Gastroesophageal sphincter (tissue), 4 donors: Measurements from ENCODE around the gene SPC25. TPM values are rescaled to one million over a fixed set of nuclear protein-coding genes. Genes with fewer than 3 reads are reported as not detected.

Source experiments
- ATAC-seq: fragments of 150-250 bp; one replicate; pipeline ENCODE4 v1.9.1; 2016; ENCODE audit warnings: mild to moderate bottlenecking, moderate library complexity
- H3K27ac ChIP-seq, 4 donors: fragments of 200-600 bp; sonication (generic) in 3 of 4; 1 replicate in 3 of 4; 2 replicates in 1 of 4; pipeline ENCODE4 v1.5.1; 2016 to 2019
- H3K27me3 ChIP-seq: fragments of 200-600 bp; sonication (generic); one replicate; pipeline ENCODE4 v1.5.1; 2019
- H3K36me3 ChIP-seq, 2 donors: fragments of 200-600 bp; sonication (generic); one replicate each; pipeline ENCODE4 v1.5.1; 2019; ENCODE audit warnings: control low read depth in 1 of 2
- H3K4me1 ChIP-seq, 3 donors: fragments of 200-600 bp; sonication (generic); 1 replicate in 2 of 3; 2 replicates in 1 of 3; pipeline ENCODE4 v1.5.1; 2016 to 2019; ENCODE audit warnings: control low read depth in 2 of 3
- H3K4me3 ChIP-seq, 2 donors: fragments of 200-600 bp; sonication (generic); one replicate each; pipeline ENCODE4 v1.5.1; 2019; ENCODE audit warnings: mild to moderate bottlenecking in 1 of 2, moderate library complexity in 1 of 2
- H3K9me3 ChIP-seq, 3 donors: fragments of 200-600 bp; sonication (generic); one replicate each; pipeline ENCODE4 v1.5.1; 2017 to 2019; ENCODE audit warnings: control low read depth in 2 of 3
- CTCF ChIP-seq, 4 experiments: fragments of 200-600 bp in 2 of 4; fragments of 450-650 bp in 2 of 4; sonication (generic) in 1 of 4; IDR thresholded peaks; one replicate each; pipeline ENCODE4 v1.5.1; 2017 to 2019; ENCODE audit warnings: antibody characterized with exemption in 4 of 4, mild to moderate bottlenecking in 2 of 4, moderate library complexity in 2 of 4
- EP300 ChIP-seq: sonication (generic); formaldehyde crosslinking; IDR thresholded peaks from one replicate; pipeline ENCODE4 v1.6.1; 2017; ENCODE audit warnings: antibody characterized with exemption, mild to moderate bottlenecking
- POLR2A ChIP-seq, 2 donors: fragments of 450-650 bp; IDR thresholded peaks; one replicate each; pipeline ENCODE4 v1.6.1; 2017; ENCODE audit warnings: antibody characterized with exemption in 2 of 2, mild to moderate bottlenecking in 2 of 2, moderate library complexity in 1 of 2
- POLR2AphosphoS5 ChIP-seq: sonication (generic); formaldehyde crosslinking; IDR thresholded peaks from one replicate; pipeline ENCODE4 v1.6.1; 2017; ENCODE audit warnings: antibody characterized with exemption
- WGBS, 2 donors: methylation state at CpG; one replicate each; pipeline ENCODE4 v1.1.5; 2018; ENCODE audit warnings: low coverage in 1 of 2; 5-methylcytosine and 5-hydroxymethylcytosine counted together
- total RNA-seq, 4 donors: library from RNA; depleted of rRNA; stranded (reverse); fragments of >200 nt; gene quantifications; one replicate each; pipeline ENCODE4 v1.1.0, GENCODE V29; 2016

The SPC25 gene
- total RNA-seq, 4 donors from 2014 or later: not detected

GRCh38 chr2:168926621-168927386 is 36.6 kb upstream of the SPC25 start:
- ATAC-seq: no peak
- WGBS, 2 donors: 79 to 86% methylated on average over 3 of the region's 3 CpGs
- Histone ChIP-seq H3K36me3 (no peaks in the 10 kb centered on the region), H3K9me3 (no peaks in the 10 kb centered on the region), H3K4me1 (no peaks in the 10 kb centered on the region), H3K27ac (no peak overlapping the region), H3K27me3 (no peaks in the 10 kb centered on the region), H3K4me3 (no peak overlapping the region)
- TF ChIP-seq EP300 (no peak), POLR2AphosphoS5 (no peak), POLR2A (IDR thresholded peaks at IDR 0.05) (no peak), CTCF (IDR thresholded peaks at IDR 0.05) (no peak)

DNA sequence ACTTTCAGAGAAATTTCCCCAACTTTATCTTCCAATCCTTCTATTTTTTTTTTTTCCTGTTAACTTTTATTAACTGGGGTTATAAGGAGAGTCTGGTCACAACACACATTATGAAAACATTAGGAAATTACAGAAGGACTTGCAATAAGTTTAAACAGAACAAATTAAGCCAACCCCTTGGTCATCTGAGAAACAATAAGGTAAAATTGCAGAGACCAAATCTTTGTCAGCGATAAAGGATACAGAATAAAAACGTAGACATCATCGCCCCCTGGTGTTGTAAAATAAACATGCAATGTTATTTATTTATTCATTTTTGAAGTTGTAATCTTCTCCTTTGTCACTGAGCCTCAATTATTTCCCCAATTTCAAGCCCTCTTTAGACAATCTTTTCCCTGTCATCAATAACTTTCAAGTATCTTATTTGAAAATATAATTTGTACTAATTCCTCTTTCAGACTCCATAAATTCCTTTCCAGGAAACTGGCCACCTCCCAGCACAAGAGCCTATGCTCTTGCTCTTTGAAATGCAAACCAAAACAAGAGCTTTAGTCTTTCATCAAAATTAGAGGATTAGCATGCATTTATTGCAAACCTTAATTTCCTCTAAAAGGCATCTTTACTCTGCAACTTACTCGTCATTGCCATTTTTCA is 30.4 kb upstream of the SPC25 start:
- Histone ChIP-seq H3K4me1 (no peaks in the 10 kb centered on the region), H3K27me3 (no peaks in the 10 kb centered on the region), H3K9me3 (peaks cover 0 to 4% (median 0%) of the 10 kb centered on the region in 3 donors), H3K36me3 (no peaks in the 10 kb centered on the region), H3K27ac (no peak overlapping the region), H3K4me3 (no peak overlapping the region)
- no peak for ATAC-seq
- 13 to 16% methylated on average over 4 of the region's 4 CpGs for WGBS, 2 donors
- TF ChIP-seq EP300 (no peak), CTCF (IDR thresholded peaks at IDR 0.05) (peak; percentile 34 to 62 (median 58))

- WGBS, 2 donors: 84 to 95% methylated on average over 4 of the region's 4 CpGs
- no peak for ATAC-seq
- Histone ChIP-seq H3K9me3 (peaks cover 0 to 7% (median 0%) of the 10 kb centered on the region in 3 donors), H3K4me1 (peaks cover 0 to 11% (median 4%) of the 10 kb centered on the region in 3 donors), H3K27ac (no peak overlapping the region), H3K4me3 (no peak overlapping the region), H3K27me3 (no peaks in the 10 kb centered on the region), H3K36me3 (no peaks in the 10 kb centered on the region)
- TF ChIP-seq CTCF (IDR thresholded peaks at IDR 0.05): no peak
- TF ChIP-seq EP300: no peak
- TF ChIP-seq POLR2AphosphoS5: no peak
- no peak for TF ChIP-seq POLR2A (IDR thresholded peaks at IDR 0.05)
Measured at GRCh38 chr2:168916331-168916675, 26.1 kb upstream of the SPC25 start.

GRCh38 chr2:168915441-168916330 is 25.5 kb upstream of the SPC25 start:
- no peak for TF ChIP-seq EP300
- no peak for TF ChIP-seq POLR2AphosphoS5
- no peak for TF ChIP-seq CTCF (IDR thresholded peaks at IDR 0.05)
- no peak for TF ChIP-seq POLR2A (IDR thresholded peaks at IDR 0.05)
- H3K27me3 ChIP-seq: no peaks in the 10 kb centered on the region
- H3K4me1 ChIP-seq: peaks cover 0 to 11% (median 4%) of the 10 kb centered on the region in 3 donors
- H3K36me3 ChIP-seq: no peaks in the 10 kb centered on the region
- ATAC-seq: no peak
- H3K9me3 ChIP-seq: peaks cover 0 to 7% (median 0%) of the 10 kb centered on the region in 3 donors
- WGBS, 2 donors: 92 to 95% methylated on average over 2 to 3 of the region's 3 CpGs
- no peak overlapping the region for H3K4me3 ChIP-seq
- H3K27ac ChIP-seq: no peak overlapping the region
